GM12878 (cell line): ENCODE measurements around the gene KDM3B. TPM values are rescaled to one million over a fixed set of nuclear protein-coding genes. Genes with fewer than 3 reads are reported as not detected.

ENCODE experiments used
- ATAC-seq: fragments of 200-7000 bp; cut with Tn5 transposase; 3 replicates; pipeline ENCODE4 v1.9.1; 2020; ENCODE audit warnings: mild to moderate bottlenecking, moderate library complexity
- BruUV-seq: library from RNA; stranded (reverse); fragments of 400-500 nt; replicated peaks from 2 replicates; lab custom pipeline; 2021; lab: Mats Ljungman, UMichigan
- CTCF ChIA-PET: fragments of 300-600 bp; sonication (Branson Sonifier 250); formaldehyde crosslinking; extraction: SDS; loops from one replicate; lab custom pipeline; 2021; ENCODE audit warnings: inconsistent platforms; lab: Yijun Ruan, JAX
- POLR2A ChIA-PET: fragments of 350-600 bp; formaldehyde crosslinking; extraction: SDS; loops from one replicate; lab custom pipeline; 2021; ENCODE audit warnings: inconsistent platforms; lab: Charles Lee
- RAD21 ChIA-PET: fragments of 300-600 bp; sonication (Branson Sonifier 250); formaldehyde crosslinking; loops from one replicate; lab custom pipeline; 2023; ENCODE audit warnings: antibody characterized with exemption; ENCODE audit not compliant: unreplicated experiment; lab: Charles Lee
- SMC1A ChIA-PET: fragments of 300-600 bp; sonication (Branson Sonifier 250); formaldehyde crosslinking; loops from one replicate; lab custom pipeline; 2023; ENCODE audit not compliant: unreplicated experiment, uncharacterized antibody; lab: Charles Lee
- DNase-seq: peaks from one replicate; pipeline ENCODE4 v3.0.0-alpha.2; 2011; ENCODE audit warnings: low read depth, low spot score
- FAIRE-seq: peaks from 3 replicates; lab custom pipeline; 2011; peaks lifted over from hg19 to GRCh38; lab: Jason Lieb, UNC
- H2AFZ ChIP-seq: 2 replicates; pipeline ENCODE4 v1.6.0; 2011; ENCODE audit warnings: low read depth, low read length, control low read depth; ENCODE audit not compliant: control insufficient read depth
- H3K27ac ChIP-seq: 2 replicates; pipeline ENCODE4 v1.5.1; 2011; ENCODE audit warnings: control low read depth; ENCODE audit not compliant: control insufficient read depth, insufficient read depth
- H3K27me3 ChIP-seq, 2 experiments: replicated peaks in 1 of 2; 2 replicates each; pipeline versions ENCODE4 v1.6.0 to v1.6.1; 2011; ENCODE audit warnings: low read length in 1 of 2; ENCODE audit not compliant: control insufficient read depth in 2 of 2, insufficient read depth in 2 of 2
- H3K36me3 ChIP-seq, 2 experiments: 2 replicates each; pipeline ENCODE4 v1.5.1; 2011; ENCODE audit warnings: low read length in 1 of 2; ENCODE audit not compliant: control insufficient read depth in 2 of 2, insufficient read depth in 2 of 2
- H3K4me1 ChIP-seq: 2 replicates; pipeline ENCODE4 v1.6.1; 2011; ENCODE audit warnings: mild to moderate bottlenecking, low read length, moderate library complexity, mixed read lengths; ENCODE audit not compliant: control insufficient read depth, insufficient read depth
- H3K4me2 ChIP-seq: 2 replicates; pipeline ENCODE4 v1.6.0; 2011; ENCODE audit warnings: control low read depth; ENCODE audit not compliant: control insufficient read depth, insufficient read depth
- H3K4me3 ChIP-seq: fragments of 200-600 bp; sonication (generic); 2 replicates; pipeline ENCODE4 v1.5.1; 2016
- H3K79me2 ChIP-seq: 2 replicates; pipeline ENCODE4 v1.6.0; 2011; ENCODE audit warnings: low read length; ENCODE audit not compliant: control insufficient read depth, insufficient read depth
- H3K9ac ChIP-seq: 2 replicates; pipeline ENCODE4 v1.8.0; 2011; ENCODE audit warnings: low read length, control low read depth, mixed read lengths; ENCODE audit not compliant: control insufficient read depth, insufficient read depth
- H3K9me3 ChIP-seq: replicated peaks from 3 replicates; pipeline ENCODE4 v1.5.1; 2011; ENCODE audit warnings: mild to moderate bottlenecking, low read length; ENCODE audit not compliant: control insufficient read depth, insufficient read depth
- H4K20me1 ChIP-seq: 2 replicates; pipeline ENCODE4 v1.6.0; 2011; ENCODE audit not compliant: control insufficient read depth, insufficient read depth
- BMI1 ChIP-seq: fragments of 450-650 bp; IDR thresholded peaks from 2 replicates; pipeline ENCODE4 v1.6.1; 2016; ENCODE audit warnings: mild to moderate bottlenecking, moderate library complexity, borderline replicate concordance
- CBX3 ChIP-seq: fragments of 200-600 bp; sonication (generic); IDR thresholded peaks from 2 replicates; pipeline ENCODE4 v1.6.1; 2016; ENCODE audit warnings: low read depth, borderline replicate concordance
- FOS ChIP-seq: IDR thresholded peaks from 3 replicates; pipeline ENCODE4 v1.6.1; 2011; ENCODE audit warnings: borderline replicate concordance; ENCODE audit not compliant: insufficient read length; ENCODE audit errors: extremely low read depth
- GATAD2B ChIP-seq: fragments of 450-650 bp; conservative IDR thresholded peaks from 2 replicates; pipeline ENCODE4 v1.6.1; 2017; ENCODE audit warnings: low read depth, mild to moderate bottlenecking, moderate library complexity
- HCFC1 ChIP-seq: fragments of 150-350 bp; IDR thresholded peaks from 2 replicates; pipeline ENCODE4 v1.6.1; 2014; ENCODE audit warnings: low read length
- NRF1 ChIP-seq: conservative IDR thresholded peaks from 2 replicates; pipeline ENCODE4 v1.6.1; 2011; ENCODE audit warnings: mild to moderate bottlenecking, low read depth, low read length, improper control_type of control experiment
- POLR2A ChIP-seq: IDR thresholded peaks from 2 replicates; pipeline ENCODE4 v1.6.1; 2011; ENCODE audit warnings: low read depth, mild to moderate bottlenecking, low read length
- RAD51 ChIP-seq: fragments of 450-650 bp; IDR thresholded peaks from 2 replicates; pipeline ENCODE4 v1.6.1; 2016; ENCODE audit warnings: moderate library complexity, mild to moderate bottlenecking, inconsistent platforms
- RELA ChIP-seq: fragments of 450-650 bp; IDR thresholded peaks from 2 replicates; pipeline ENCODE4 v1.8.0; 2014; ENCODE audit warnings: borderline replicate concordance; ENCODE audit not compliant: partially characterized antibody
- SMAD1 ChIP-seq: fragments of 450-650 bp; IDR thresholded peaks from 2 replicates; pipeline ENCODE4 v1.6.1; 2018; ENCODE audit warnings: mild to moderate bottlenecking, low read depth; ENCODE audit not compliant: partially characterized antibody
- SP1 ChIP-seq: IDR thresholded peaks from one replicate; pipeline ENCODE4 v1.6.1; 2011; ENCODE audit warnings: low read depth, low read length
- SREBF2 ChIP-seq: IDR thresholded peaks from 2 replicates; pipeline ENCODE4 v1.6.1; 2012; ENCODE audit warnings: mild to moderate bottlenecking, low read length
- STAT3 ChIP-seq: IDR thresholded peaks from 2 replicates; pipeline ENCODE4 v1.6.1; 2011; ENCODE audit warnings: low read depth, low read length, improper control_type of control experiment
- SUPT20H ChIP-seq: IDR thresholded peaks from 2 replicates; pipeline ENCODE4 v1.6.1; 2011; ENCODE audit warnings: low read depth, mild to moderate bottlenecking, low read length, moderate library complexity, borderline replicate concordance; ENCODE audit not compliant: control insufficient read depth
- SUZ12 ChIP-seq: fragments of 200-600 bp; sonication (generic); IDR thresholded peaks from one replicate; pipeline ENCODE4 v1.6.1; 2018; ENCODE audit warnings: antibody characterized with exemption, mild to moderate bottlenecking; ENCODE audit not compliant: unreplicated experiment
- WGBS: methylation state at CpG from one replicate; pipeline ENCODE4 v1.1.6; 2016; ENCODE audit warnings: low lambda C conversion rate; ENCODE audit not compliant: insufficient replicate concordance, insufficient coverage; ENCODE audit errors: missing lambda C conversion rate; 5-methylcytosine and 5-hydroxymethylcytosine counted together
- in situ Hi-C: fragments of 300-500 bp; cut with MboI; formaldehyde crosslinking; loops from 9 replicates; pipeline ENCODE4 v1.14.3; 2018; ENCODE audit warnings: mixed read lengths
- intact Hi-C: fragments of 100-400 bp; cut with micrococcal nuclease; formaldehyde crosslinking; loops from one replicate; pipeline ENCODE4 v1.14.2; 2022; ENCODE audit not compliant: unreplicated experiment
- polyA plus RNA-seq, 11 experiments: library from polyadenylated mRNA; depleted of rRNA in 4 of 11; unstranded in 6 of 11; stranded (reverse) in 5 of 11; fragments of >200 nt; fragmentation: Nextera tagmentation in 4 of 11; fragmentation: Illumina TruSeq in 1 of 11; extraction: Ambion mirVana in 4 of 11; extraction: Trizol in 1 of 11; gene quantifications; 1 replicate in 1 of 11; 2 replicates in 10 of 11; pipeline versions ENCODE4 v1.2.1 to v1.2.3, GENCODE V29; 2011 to 2016; ENCODE audit warnings: inconsistent platforms in 2 of 11, missing spikeins in 2 of 11, low read depth in 1 of 11
- total RNA-seq, 4 experiments: library from RNA; depleted of rRNA in 3 of 4; stranded (reverse); fragments of >200 nt in 3 of 4; fragmentation: Illumina TruSeq in 1 of 4; extraction: Trizol in 1 of 4; gene quantifications; 2 replicates each; pipeline versions ENCODE4 v1.2.1 to v1.2.3, GENCODE V29; 2013 to 2021
- TF ChIP-seq, protein P1 (sequence below): fragments of 450-650 bp; IDR thresholded peaks from 2 replicates; pipeline ENCODE4 v1.6.1; 2017; ENCODE audit warnings: borderline replicate concordance
- TF ChIP-seq, protein P2 (sequence below), 3 experiments: IDR thresholded peaks in 2 of 3; conservative IDR thresholded peaks in 1 of 3; 2 replicates each; pipeline ENCODE4 v1.5.1; 2011; ENCODE audit warnings: low read depth in 3 of 3, low read length in 3 of 3, mild to moderate bottlenecking in 3 of 3, control low read depth in 2 of 3, moderate library complexity in 2 of 3, inconsistent platforms in 1 of 3, mixed read lengths in 1 of 3; ENCODE audit not compliant: control insufficient read depth in 2 of 3, insufficient read depth in 1 of 3; ENCODE audit errors: extremely low read depth in 1 of 3
- TF ChIP-seq, protein P3 (sequence below): fragments of 450-650 bp; IDR thresholded peaks from 2 replicates; pipeline ENCODE4 v1.6.1; 2016; ENCODE audit warnings: mild to moderate bottlenecking

KDM3B gene
- total and polyA plus RNA-seq, 10 of the 15 experiments (the other 5 are each of a cell fraction or from before 2014, with no cell fraction given) = 8.5 to 45.7 (median 29.0) TPM

DNA sequence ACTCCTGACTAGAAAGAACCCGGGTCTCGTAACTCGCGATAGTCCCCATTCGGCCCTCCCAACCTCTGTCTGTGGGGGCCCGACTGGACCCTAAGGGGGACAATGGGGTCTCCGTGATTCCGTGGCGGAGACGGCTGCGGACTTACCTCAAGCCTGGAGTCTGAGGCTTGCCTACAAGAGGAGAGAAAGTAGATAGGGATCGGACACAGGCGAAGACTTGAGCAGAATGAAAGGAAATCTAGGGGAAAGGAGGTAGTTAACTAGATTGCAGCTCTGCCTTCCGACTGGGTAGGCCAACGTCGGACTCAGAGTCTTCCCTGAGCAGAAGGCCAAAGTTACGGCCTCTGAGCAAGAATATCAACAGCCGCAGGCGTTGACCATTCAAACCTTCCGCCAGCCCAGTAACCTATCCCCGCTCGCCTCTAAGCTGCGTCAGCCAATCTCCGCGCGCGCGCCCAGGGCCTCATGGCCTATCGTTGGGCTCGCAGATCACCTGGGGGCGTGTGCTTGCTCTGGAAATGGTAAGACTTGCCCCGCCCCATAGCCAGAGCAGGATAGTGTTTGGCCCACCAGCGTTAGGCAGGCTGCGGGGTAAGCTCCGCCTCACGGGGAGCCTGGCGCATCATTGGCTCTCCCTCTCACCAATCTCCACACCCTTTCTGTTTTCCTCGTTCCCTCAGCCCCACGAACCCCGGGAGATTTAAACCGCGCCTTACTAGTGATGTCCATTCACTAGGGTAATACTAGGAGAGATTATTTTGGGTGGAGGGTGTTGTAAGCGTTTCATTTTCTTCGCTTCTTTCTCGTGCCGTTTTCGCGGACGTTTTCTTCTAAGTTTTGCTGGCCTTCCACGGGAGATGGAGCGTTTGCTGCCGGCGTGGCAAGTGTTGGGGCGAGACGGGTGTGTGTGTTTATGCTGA lies 20.8 kb upstream of the KDM3B start, which contains the start of gene CDC25C:
TSS of gene CDC25C (minus strand) at position 356 of the 920 bp plus-strand sequence. CDS start 624 bp downstream, outside the sequence.
- ATAC-seq = peak; percentile 100
- Histone ChIP-seq H3K4me2 (peak within 1 kb of the TSS; percentile 75), H3K4me3 (peak within 1 kb of the TSS; percentile 95), H3K36me3 (no peaks in the 10 kb centered on the region), H3K9me3 (no peaks in the 10 kb centered on the region), H3K79me2 (peaks cover 6% of the 10 kb centered on the region), H3K9ac (peak within 1 kb of the TSS; percentile 69), H3K4me1 (no peaks in the 10 kb centered on the region; the same call in 1 of the 2 replicates), H2AFZ (peak within 1 kb of the TSS; percentile 95), H3K27me3 (no peaks in the 10 kb centered on the region), H4K20me1 (no peaks in the 10 kb centered on the region), H3K27ac (peak within 1 kb of the TSS; percentile 43)
- RAD21 ChIA-PET = interaction anchor here (0.6 to 2.0 kb wide), 8 partner anchors 9 to 211 kb away, joined by 3 to 14 read pairs (median 4); partner anchors contain the start of genes CDC23, ETF1, KDM3B and KIF20A
- intact Hi-C loops = no loop called here
- DNase-seq = peak; percentile 96
- WGBS = 2% methylated on average over 55 of the region's 55 CpGs
- in situ Hi-C loops = no loop called here
- POLR2A ChIA-PET = interaction anchor here (0.5 to 2.7 kb wide), 12 partner anchors 8 to 443 kb away, joined by 3 to 33 read pairs (median 4); partner anchors contain the start of genes CDC23, KDM3B and PKD2L2
- peak; percentile 99 for FAIRE-seq
- CTCF ChIA-PET = interaction anchor here (0.8 to 6.7 kb wide), 10 partner anchors 12 to 172 kb away, joined by 3 to 86 read pairs (median 4); partner anchors contain the start of genes CDC23 and KDM3B
- SMC1A ChIA-PET = interaction anchor here (0.7 to 2.9 kb wide), 3 partner anchors 20 to 29 kb away, joined by 4 to 17 read pairs (median 5); partner anchors contain the start of gene KDM3B
- BruUV-seq = no TSS peak
- TF ChIP-seq SUZ12 = no peak
- no peak for TF ChIP-seq RELA
- no peak for TF ChIP-seq SUPT20H
- TF ChIP-seq BMI1 = no peak
- TF ChIP-seq SMAD1 = no peak
- no peak for TF ChIP-seq HCFC1
- TF ChIP-seq, protein P1, sequence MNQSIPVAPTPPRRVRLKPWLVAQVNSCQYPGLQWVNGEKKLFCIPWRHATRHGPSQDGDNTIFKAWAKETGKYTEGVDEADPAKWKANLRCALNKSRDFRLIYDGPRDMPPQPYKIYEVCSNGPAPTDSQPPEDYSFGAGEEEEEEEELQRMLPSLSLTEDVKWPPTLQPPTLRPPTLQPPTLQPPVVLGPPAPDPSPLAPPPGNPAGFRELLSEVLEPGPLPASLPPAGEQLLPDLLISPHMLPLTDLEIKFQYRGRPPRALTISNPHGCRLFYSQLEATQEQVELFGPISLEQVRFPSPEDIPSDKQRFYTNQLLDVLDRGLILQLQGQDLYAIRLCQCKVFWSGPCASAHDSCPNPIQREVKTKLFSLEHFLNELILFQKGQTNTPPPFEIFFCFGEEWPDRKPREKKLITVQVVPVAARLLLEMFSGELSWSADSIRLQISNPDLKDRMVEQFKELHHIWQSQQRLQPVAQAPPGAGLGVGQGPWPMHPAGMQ = no peak
- TF ChIP-seq, protein P2, sequence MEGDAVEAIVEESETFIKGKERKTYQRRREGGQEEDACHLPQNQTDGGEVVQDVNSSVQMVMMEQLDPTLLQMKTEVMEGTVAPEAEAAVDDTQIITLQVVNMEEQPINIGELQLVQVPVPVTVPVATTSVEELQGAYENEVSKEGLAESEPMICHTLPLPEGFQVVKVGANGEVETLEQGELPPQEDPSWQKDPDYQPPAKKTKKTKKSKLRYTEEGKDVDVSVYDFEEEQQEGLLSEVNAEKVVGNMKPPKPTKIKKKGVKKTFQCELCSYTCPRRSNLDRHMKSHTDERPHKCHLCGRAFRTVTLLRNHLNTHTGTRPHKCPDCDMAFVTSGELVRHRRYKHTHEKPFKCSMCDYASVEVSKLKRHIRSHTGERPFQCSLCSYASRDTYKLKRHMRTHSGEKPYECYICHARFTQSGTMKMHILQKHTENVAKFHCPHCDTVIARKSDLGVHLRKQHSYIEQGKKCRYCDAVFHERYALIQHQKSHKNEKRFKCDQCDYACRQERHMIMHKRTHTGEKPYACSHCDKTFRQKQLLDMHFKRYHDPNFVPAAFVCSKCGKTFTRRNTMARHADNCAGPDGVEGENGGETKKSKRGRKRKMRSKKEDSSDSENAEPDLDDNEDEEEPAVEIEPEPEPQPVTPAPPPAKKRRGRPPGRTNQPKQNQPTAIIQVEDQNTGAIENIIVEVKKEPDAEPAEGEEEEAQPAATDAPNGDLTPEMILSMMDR (IDR thresholded peaks at IDR 0.05 in 2 of 3, conservative IDR thresholded peaks at IDR 0.05 in 1 of 3; ENCODE audit: control insufficient read depth in 2 of 3, extremely low read depth in 1 of 3, insufficient read depth in 1 of 3, low read depth in 3 of 3, low read length in 3 of 3) = no peak
- TF ChIP-seq STAT3 = no peak
- peak; percentile 63 for TF ChIP-seq FOS
- TF ChIP-seq SREBF2 = no peak
- TF ChIP-seq GATAD2B = 0 out of 2 replicates have a peak, but pooled peaks have one; percentile 60
- peak; percentile 57 for TF ChIP-seq RAD51
- no peak for TF ChIP-seq CBX3
- TF ChIP-seq NRF1 = 0 out of 2 replicates have a peak, but pooled peaks have one; percentile 46
- peak; percentile 86 for TF ChIP-seq POLR2A
- TF ChIP-seq SP1 = peak; percentile 96
- TF ChIP-seq, protein P3, sequence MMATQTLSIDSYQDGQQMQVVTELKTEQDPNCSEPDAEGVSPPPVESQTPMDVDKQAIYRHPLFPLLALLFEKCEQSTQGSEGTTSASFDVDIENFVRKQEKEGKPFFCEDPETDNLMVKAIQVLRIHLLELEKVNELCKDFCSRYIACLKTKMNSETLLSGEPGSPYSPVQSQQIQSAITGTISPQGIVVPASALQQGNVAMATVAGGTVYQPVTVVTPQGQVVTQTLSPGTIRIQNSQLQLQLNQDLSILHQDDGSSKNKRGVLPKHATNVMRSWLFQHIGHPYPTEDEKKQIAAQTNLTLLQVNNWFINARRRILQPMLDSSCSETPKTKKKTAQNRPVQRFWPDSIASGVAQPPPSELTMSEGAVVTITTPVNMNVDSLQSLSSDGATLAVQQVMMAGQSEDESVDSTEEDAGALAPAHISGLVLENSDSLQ = 0 out of 2 replicates have a peak, but pooled peaks have one; percentile 33
